Measurements from ENCODE around the gene THSD7B. TPM values are rescaled to one million over a fixed set of nuclear protein-coding genes. Genes with fewer than 3 reads are reported as not detected.

THSD7B gene, protein sequence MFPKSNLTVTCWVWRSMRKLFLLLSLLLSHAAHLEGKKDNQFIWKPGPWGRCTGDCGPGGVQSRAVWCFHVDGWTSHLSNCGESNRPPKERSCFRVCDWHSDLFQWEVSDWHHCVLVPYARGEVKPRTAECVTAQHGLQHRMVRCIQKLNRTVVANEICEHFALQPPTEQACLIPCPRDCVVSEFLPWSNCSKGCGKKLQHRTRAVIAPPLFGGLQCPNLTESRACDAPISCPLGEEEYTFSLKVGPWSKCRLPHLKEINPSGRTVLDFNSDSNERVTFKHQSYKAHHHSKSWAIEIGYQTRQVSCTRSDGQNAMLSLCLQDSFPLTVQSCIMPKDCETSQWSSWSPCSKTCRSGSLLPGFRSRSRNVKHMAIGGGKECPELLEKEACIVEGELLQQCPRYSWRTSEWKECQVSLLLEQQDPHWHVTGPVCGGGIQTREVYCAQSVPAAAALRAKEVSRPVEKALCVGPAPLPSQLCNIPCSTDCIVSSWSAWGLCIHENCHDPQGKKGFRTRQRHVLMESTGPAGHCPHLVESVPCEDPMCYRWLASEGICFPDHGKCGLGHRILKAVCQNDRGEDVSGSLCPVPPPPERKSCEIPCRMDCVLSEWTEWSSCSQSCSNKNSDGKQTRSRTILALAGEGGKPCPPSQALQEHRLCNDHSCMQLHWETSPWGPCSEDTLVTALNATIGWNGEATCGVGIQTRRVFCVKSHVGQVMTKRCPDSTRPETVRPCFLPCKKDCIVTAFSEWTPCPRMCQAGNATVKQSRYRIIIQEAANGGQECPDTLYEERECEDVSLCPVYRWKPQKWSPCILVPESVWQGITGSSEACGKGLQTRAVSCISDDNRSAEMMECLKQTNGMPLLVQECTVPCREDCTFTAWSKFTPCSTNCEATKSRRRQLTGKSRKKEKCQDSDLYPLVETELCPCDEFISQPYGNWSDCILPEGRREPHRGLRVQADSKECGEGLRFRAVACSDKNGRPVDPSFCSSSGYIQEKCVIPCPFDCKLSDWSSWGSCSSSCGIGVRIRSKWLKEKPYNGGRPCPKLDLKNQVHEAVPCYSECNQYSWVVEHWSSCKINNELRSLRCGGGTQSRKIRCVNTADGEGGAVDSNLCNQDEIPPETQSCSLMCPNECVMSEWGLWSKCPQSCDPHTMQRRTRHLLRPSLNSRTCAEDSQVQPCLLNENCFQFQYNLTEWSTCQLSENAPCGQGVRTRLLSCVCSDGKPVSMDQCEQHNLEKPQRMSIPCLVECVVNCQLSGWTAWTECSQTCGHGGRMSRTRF (N-terminal part only)
- under 1 TPM; under 0.01 to 0.29 (median 0.03) TPM for total RNA-seq

DNA sequence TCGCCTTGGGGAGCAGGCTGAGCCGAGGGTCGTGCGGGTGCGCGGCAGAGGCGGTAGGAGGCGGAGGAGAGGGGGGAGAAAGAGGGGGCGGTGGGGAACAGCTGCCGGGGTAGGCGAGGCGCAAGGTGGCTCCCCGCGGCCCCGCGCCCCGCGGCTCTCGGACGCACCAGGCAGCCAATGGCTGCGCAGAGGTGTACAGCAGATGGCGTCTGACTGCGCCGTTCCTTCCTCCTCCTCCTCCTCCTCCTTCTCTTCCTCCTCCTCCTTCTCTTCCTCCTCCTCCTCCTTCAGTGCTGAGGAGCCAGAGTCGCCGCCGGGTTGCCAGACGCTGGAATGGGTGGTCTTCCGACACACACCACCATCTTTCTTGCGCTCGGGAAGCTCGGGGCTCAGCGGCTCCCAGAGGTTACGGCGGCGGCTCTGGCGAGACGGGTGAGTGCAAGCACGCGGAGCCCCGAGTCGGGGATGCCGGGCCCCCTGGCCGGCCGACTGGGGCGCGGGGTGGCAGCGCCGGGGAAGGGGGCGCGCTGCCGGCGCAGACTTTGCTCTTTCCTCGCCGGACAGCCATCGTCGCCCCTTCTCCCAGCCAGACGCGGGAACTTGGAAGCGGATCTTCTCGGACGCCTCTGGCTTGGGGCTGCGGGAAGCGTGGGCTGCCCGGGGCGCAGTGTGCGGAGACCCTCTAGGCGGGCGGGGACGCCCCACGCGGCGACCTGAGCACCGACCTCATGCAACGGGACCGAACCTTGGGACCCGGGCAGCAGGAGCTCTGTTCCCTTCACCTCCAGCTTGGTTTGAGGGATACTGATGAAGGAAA lies at the start of gene THSD7B:
TSS of gene THSD7B (plus strand) at position 290 of the 817 bp plus-strand sequence. CDS start 116,634 bp downstream, outside the sequence.
- 1% methylated on average over 21 of the region's 77 CpGs for WGBS
- DNase-seq (ENCODE audit: extremely low spot score) = no peak
- TF ChIP-seq EP300 (IDR thresholded peaks at IDR 0.05) (no peak), POLR2A (IDR thresholded peaks at IDR 0.05; ENCODE audit: low read depth) (no peak), POLR2AphosphoS5 (IDR thresholded peaks at IDR 0.05) (no peak)
- TF ChIP-seq, protein P1, sequence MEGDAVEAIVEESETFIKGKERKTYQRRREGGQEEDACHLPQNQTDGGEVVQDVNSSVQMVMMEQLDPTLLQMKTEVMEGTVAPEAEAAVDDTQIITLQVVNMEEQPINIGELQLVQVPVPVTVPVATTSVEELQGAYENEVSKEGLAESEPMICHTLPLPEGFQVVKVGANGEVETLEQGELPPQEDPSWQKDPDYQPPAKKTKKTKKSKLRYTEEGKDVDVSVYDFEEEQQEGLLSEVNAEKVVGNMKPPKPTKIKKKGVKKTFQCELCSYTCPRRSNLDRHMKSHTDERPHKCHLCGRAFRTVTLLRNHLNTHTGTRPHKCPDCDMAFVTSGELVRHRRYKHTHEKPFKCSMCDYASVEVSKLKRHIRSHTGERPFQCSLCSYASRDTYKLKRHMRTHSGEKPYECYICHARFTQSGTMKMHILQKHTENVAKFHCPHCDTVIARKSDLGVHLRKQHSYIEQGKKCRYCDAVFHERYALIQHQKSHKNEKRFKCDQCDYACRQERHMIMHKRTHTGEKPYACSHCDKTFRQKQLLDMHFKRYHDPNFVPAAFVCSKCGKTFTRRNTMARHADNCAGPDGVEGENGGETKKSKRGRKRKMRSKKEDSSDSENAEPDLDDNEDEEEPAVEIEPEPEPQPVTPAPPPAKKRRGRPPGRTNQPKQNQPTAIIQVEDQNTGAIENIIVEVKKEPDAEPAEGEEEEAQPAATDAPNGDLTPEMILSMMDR (IDR thresholded peaks at IDR 0.05) = no peak
- intact Hi-C loops (cut with DNase I) = no loop called here
- H3K9me3 ChIP-seq = no peaks in the 10 kb centered on the region
- peaks cover 0 to 64% (median 16%) of the 10 kb centered on the region in 4 donors for H3K27me3 ChIP-seq
- peak within 1 kb of the TSS; percentile 52 to 57 (median 52) for H3K4me3 ChIP-seq
- H3K36me3 ChIP-seq = no peaks in the 10 kb centered on the region
- H3K4me1 ChIP-seq = peaks cover 11 to 28% (median 26%) of the 10 kb centered on the region in 4 donors
- H3K27ac ChIP-seq (replicated peaks in 1 of 4) = no peak within 1 kb of the TSS

DNA sequence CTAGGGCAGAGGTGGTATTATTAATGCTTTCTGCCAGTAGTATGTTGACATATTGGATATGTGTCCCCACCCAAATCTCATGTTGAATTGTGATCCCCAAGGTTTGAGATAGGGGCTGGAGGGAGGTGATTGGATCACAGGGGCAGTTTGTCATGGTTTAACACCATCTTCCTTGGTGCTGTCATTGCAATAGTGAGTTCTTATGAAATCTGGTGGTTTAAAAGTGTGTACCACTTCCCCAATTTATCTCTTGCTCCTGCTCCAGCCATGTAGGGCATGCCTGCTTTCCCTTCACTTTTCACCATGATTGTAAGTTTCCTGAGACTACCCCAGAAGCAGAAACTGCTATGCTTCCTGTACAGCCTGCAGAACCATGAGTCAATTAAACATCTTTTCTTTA lies 47.1 kb upstream of the THSD7B start:
- Histone ChIP-seq H3K4me3 (no peak overlapping the region), H3K36me3 (no peaks in the 10 kb centered on the region), H3K9me3 (no peaks in the 10 kb centered on the region), H3K27ac (replicated peaks in 1 of 4) (no peak overlapping the region), H3K4me1 (no peaks in the 10 kb centered on the region), H3K27me3 (no peaks in the 10 kb centered on the region)
- no peak for DNase-seq (ENCODE audit: extremely low spot score)
- intact Hi-C loops (cut with DNase I) = no loop called here
- TF ChIP-seq, protein P1 (IDR thresholded peaks at IDR 0.05) = no peak
- TF ChIP-seq POLR2AphosphoS5 (IDR thresholded peaks at IDR 0.05) (no peak), EP300 (IDR thresholded peaks at IDR 0.05) (no peak), POLR2A (IDR thresholded peaks at IDR 0.05; ENCODE audit: low read depth) (no peak)

DNA sequence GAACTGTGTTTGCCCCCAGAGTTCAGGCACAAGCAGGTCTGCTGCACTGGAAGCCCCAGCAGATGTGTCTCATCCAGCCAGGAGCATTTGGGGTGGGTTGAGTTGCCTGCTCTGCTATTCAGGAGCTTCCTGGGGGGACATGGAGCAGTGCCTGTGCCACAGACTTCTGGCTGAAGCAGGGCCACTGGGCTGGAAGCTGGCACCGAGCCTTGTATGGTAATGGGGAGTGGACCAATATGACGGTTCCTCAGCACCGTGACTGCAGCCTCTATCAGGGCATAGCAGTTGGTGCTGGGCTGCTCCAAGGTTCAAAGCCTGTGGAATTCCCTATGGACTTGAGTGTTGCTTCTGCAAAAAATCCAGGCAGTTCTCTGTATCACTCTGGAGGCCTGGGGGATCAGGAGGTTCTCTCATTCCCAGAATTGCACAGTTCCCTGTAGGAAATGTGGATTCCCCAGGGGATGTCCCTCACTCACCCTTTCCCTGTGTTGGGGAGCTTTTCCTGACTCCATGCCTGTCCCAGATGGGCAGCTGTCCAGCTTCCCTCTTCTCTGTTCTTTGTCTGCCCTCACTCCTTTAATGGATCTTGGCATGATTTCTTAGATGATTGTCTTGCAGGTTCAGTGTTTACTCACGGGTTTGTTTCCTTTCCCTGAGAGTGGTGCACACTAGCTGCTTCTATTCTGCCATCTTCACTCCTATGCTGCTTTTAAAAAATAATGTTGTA lies 37.2 kb upstream of the THSD7B start:
- H3K27ac ChIP-seq (replicated peaks in 1 of 4) = no peak overlapping the region
- TF ChIP-seq, protein P1 (IDR thresholded peaks at IDR 0.05) = no peak
- TF ChIP-seq POLR2A (IDR thresholded peaks at IDR 0.05; ENCODE audit: low read depth) (no peak), EP300 (IDR thresholded peaks at IDR 0.05) (no peak), POLR2AphosphoS5 (IDR thresholded peaks at IDR 0.05) (no peak)
- H3K4me1 ChIP-seq = no peaks in the 10 kb centered on the region
- DNase-seq (ENCODE audit: extremely low spot score) = no peak
- intact Hi-C loops (cut with DNase I) = no loop called here
- peaks cover 0 to 8% (median 0%) of the 10 kb centered on the region in 4 donors for H3K27me3 ChIP-seq
- 56% methylated on average over 3 of the region's 4 CpGs for WGBS
- no peaks in the 10 kb centered on the region for H3K9me3 ChIP-seq
- H3K36me3 ChIP-seq = no peaks in the 10 kb centered on the region
- no peak overlapping the region for H3K4me3 ChIP-seq

Data from esophagus muscularis mucosa (tissue), 4 donors.